ENCODE measurements around the gene STAMBPL1.

The STAMBPL1 gene

GRCh38 chr10:88946965-88947590 lies 67.0 kb downstream of the STAMBPL1 start:
- Histone ChIP-seq H2BK15ac (ENCODE audit: low read depth, poor library complexity, severe bottlenecking) (no peak overlapping the region), H3K4me3 (ENCODE audit: insufficient read depth in 1 of 2, low read depth in 1 of 2, low read length in 2 of 2) (no peak overlapping the region), H3K14ac (ENCODE audit: low read length in 2 of 2) (no peak overlapping the region), H2BK5ac (ENCODE audit: low read depth, low read length, poor library complexity, severe bottlenecking) (no peak overlapping the region), H2AFZ (ENCODE audit: low read depth, low read length) (no peak overlapping the region), H4K91ac (ENCODE audit: low read length) (no peak overlapping the region), H3K9me3 (ENCODE audit: control insufficient read depth, low read length) (no peaks in the 10 kb centered on the region), H3K27me3 (ENCODE audit: control insufficient read depth in 1 of 2, insufficient read depth in 1 of 2, low read length in 2 of 2) (no peaks in the 10 kb centered on the region), H4K8ac (ENCODE audit: low read length) (no peak overlapping the region), H3K4ac (ENCODE audit: low read depth in 1 of 2, low read length in 2 of 2) (no peak overlapping the region), H3K23ac (ENCODE audit: low read length in 2 of 2) (no peak overlapping the region), H3K27ac (ENCODE audit: low read length, poor library complexity, severe bottlenecking) (no peak overlapping the region), H3K9ac (ENCODE audit: low read length) (no peak overlapping the region), H3K18ac (ENCODE audit: low read depth in 1 of 2, low read length in 2 of 2) (no peak overlapping the region), H3K36me3 (ENCODE audit: control insufficient read depth in 1 of 2, insufficient read depth in 2 of 2, low read depth in 1 of 2, low read length in 2 of 2) (peaks cover 9 to 46% of the 10 kb centered on the region in 2 experiments), H2BK12ac (ENCODE audit: low read length in 2 of 2) (no peak overlapping the region), H3K79me1 (replicated peaks; ENCODE audit: low read length, poor library complexity, severe bottlenecking) (peaks cover 2% of the 10 kb centered on the region), H3K4me2 (ENCODE audit: low read length, poor library complexity, severe bottlenecking) (no peak overlapping the region), H3K4me1 (ENCODE audit: control insufficient read depth, insufficient read depth, low read depth, low read length) (peaks cover 4% of the 10 kb centered on the region), H2BK120ac (ENCODE audit: low read depth, low read length) (no peak overlapping the region), H2AK5ac (ENCODE audit: low read length, severe bottlenecking) (no peak overlapping the region)
- DNase-seq, result no peak
- 82% methylated on average over 4 of the region's 6 CpGs for WGBS

GRCh38 chr10:88949051-88949450 lies 69.0 kb downstream of the STAMBPL1 start:
- no peak for DNase-seq
- 73% methylated on average over 2 of the region's 2 CpGs for WGBS

GRCh38 chr10:88949912-88950837 lies 70.1 kb downstream of the STAMBPL1 start:
- Histone ChIP-seq H3K14ac (ENCODE audit: low read length in 2 of 2) (no peak overlapping the region), H2BK15ac (ENCODE audit: low read depth, poor library complexity, severe bottlenecking) (no peak overlapping the region), H4K91ac (ENCODE audit: low read length) (no peak overlapping the region), H2BK120ac (ENCODE audit: low read depth, low read length) (peak overlapping the region; percentile 76), H3K36me3 (ENCODE audit: control insufficient read depth in 1 of 2, insufficient read depth in 2 of 2, low read depth in 1 of 2, low read length in 2 of 2) (peaks cover 0 to 15% of the 10 kb centered on the region in 2 experiments), H2AFZ (ENCODE audit: low read depth, low read length) (no peak overlapping the region), H3K27me3 (ENCODE audit: control insufficient read depth in 1 of 2, insufficient read depth in 1 of 2, low read length in 2 of 2) (no peaks in the 10 kb centered on the region), H3K4ac (ENCODE audit: low read depth in 1 of 2, low read length in 2 of 2) (no peak overlapping the region), H3K79me1 (replicated peaks; ENCODE audit: low read length, poor library complexity, severe bottlenecking) (peaks cover 2% of the 10 kb centered on the region), H3K23ac (ENCODE audit: low read length in 2 of 2) (no peak overlapping the region), H3K4me2 (ENCODE audit: low read length, poor library complexity, severe bottlenecking) (no peak overlapping the region), H3K9me3 (ENCODE audit: control insufficient read depth, low read length) (no peaks in the 10 kb centered on the region), H2AK5ac (ENCODE audit: low read length, severe bottlenecking) (no peak overlapping the region), H2BK5ac (ENCODE audit: low read depth, low read length, poor library complexity, severe bottlenecking) (no peak overlapping the region), H4K8ac (ENCODE audit: low read length) (no peak overlapping the region), H3K27ac (ENCODE audit: low read length, poor library complexity, severe bottlenecking) (no peak overlapping the region), H3K4me1 (ENCODE audit: control insufficient read depth, insufficient read depth, low read depth, low read length) (peaks cover 6% of the 10 kb centered on the region), H3K4me3 (ENCODE audit: insufficient read depth in 1 of 2, low read depth in 1 of 2, low read length in 2 of 2) (no peak overlapping the region), H3K9ac (ENCODE audit: low read length) (peak overlapping the region; percentile 89), H2BK12ac (ENCODE audit: low read length in 2 of 2) (no peak overlapping the region), H3K18ac (ENCODE audit: low read depth in 1 of 2, low read length in 2 of 2) (peak overlapping the region in 1 of 2 experiments; percentile 37)
- no peak for DNase-seq
- 88% methylated on average over 3 of the region's 3 CpGs for WGBS

More at GRCh38 chr10:88949051-88949450, 69.0 kb downstream of the STAMBPL1 start:
- Histone ChIP-seq H3K27me3 (ENCODE audit: control insufficient read depth in 1 of 2, insufficient read depth in 1 of 2, low read length in 2 of 2) (no peaks in the 10 kb centered on the region), H3K27ac (ENCODE audit: low read length, poor library complexity, severe bottlenecking) (no peak overlapping the region), H3K14ac (ENCODE audit: low read length in 2 of 2) (no peak overlapping the region), H3K36me3 (ENCODE audit: control insufficient read depth in 1 of 2, insufficient read depth in 2 of 2, low read depth in 1 of 2, low read length in 2 of 2) (peaks cover 0 to 26% of the 10 kb centered on the region in 2 experiments), H2AFZ (ENCODE audit: low read depth, low read length) (no peak overlapping the region), H3K4me3 (ENCODE audit: insufficient read depth in 1 of 2, low read depth in 1 of 2, low read length in 2 of 2) (no peak overlapping the region), H4K8ac (ENCODE audit: low read length) (no peak overlapping the region), H3K79me1 (replicated peaks; ENCODE audit: low read length, poor library complexity, severe bottlenecking) (peaks cover 2% of the 10 kb centered on the region), H3K4me1 (ENCODE audit: control insufficient read depth, insufficient read depth, low read depth, low read length) (peaks cover 6% of the 10 kb centered on the region), H2BK15ac (ENCODE audit: low read depth, poor library complexity, severe bottlenecking) (no peak overlapping the region), H3K9me3 (ENCODE audit: control insufficient read depth, low read length) (no peaks in the 10 kb centered on the region), H3K4ac (ENCODE audit: low read depth in 1 of 2, low read length in 2 of 2) (peak overlapping the region in 1 of 2 experiments; percentile 62), H3K4me2 (ENCODE audit: low read length, poor library complexity, severe bottlenecking) (no peak overlapping the region), H3K9ac (ENCODE audit: low read length) (peak overlapping the region; percentile 89), H2BK12ac (ENCODE audit: low read length in 2 of 2) (peak overlapping the region in 1 of 2 experiments; percentile 86), H2AK5ac (ENCODE audit: low read length, severe bottlenecking) (no peak overlapping the region), H2BK120ac (ENCODE audit: low read depth, low read length) (no peak overlapping the region), H3K23ac (ENCODE audit: low read length in 2 of 2) (no peak overlapping the region), H4K91ac (ENCODE audit: low read length) (no peak overlapping the region), H3K18ac (ENCODE audit: low read depth in 1 of 2, low read length in 2 of 2) (peak overlapping the region in 1 of 2 experiments; percentile 72), H2BK5ac (ENCODE audit: low read depth, low read length, poor library complexity, severe bottlenecking) (no peak overlapping the region)

- peak; percentile 64 for DNase-seq
- WGBS, result 53% methylated on average over 8 of the region's 8 CpGs
- Histone ChIP-seq H2BK12ac (ENCODE audit: low read length in 2 of 2) (peak within 1 kb of the TSS; percentile 32 to 61), H4K8ac (ENCODE audit: low read length) (peak within 1 kb of the TSS; percentile 79), H3K9me3 (ENCODE audit: control insufficient read depth, low read length) (no peaks in the 10 kb centered on the region), H3K27me3 (ENCODE audit: control insufficient read depth in 1 of 2, insufficient read depth in 1 of 2, low read length in 2 of 2) (no peaks in the 10 kb centered on the region), H3K4me3 (ENCODE audit: insufficient read depth in 1 of 2, low read depth in 1 of 2, low read length in 2 of 2) (peak within 1 kb of the TSS in 1 of 2 experiments; percentile 7), H3K4me1 (ENCODE audit: control insufficient read depth, insufficient read depth, low read depth, low read length) (peaks cover 6% of the 10 kb centered on the region), H3K4me2 (ENCODE audit: low read length, poor library complexity, severe bottlenecking) (peak within 1 kb of the TSS; percentile 4), H3K9ac (ENCODE audit: low read length) (peak within 1 kb of the TSS; percentile 58), H3K18ac (ENCODE audit: low read depth in 1 of 2, low read length in 2 of 2) (peak within 1 kb of the TSS in 1 of 2 experiments; percentile 25), H2BK5ac (ENCODE audit: low read depth, low read length, poor library complexity, severe bottlenecking) (no peak within 1 kb of the TSS), H2BK120ac (ENCODE audit: low read depth, low read length) (peak within 1 kb of the TSS; percentile 69), H3K4ac (ENCODE audit: low read depth in 1 of 2, low read length in 2 of 2) (no peak within 1 kb of the TSS), H3K36me3 (ENCODE audit: control insufficient read depth in 1 of 2, insufficient read depth in 2 of 2, low read depth in 1 of 2, low read length in 2 of 2) (peaks cover 0 to 5% of the 10 kb centered on the region in 2 experiments), H2AFZ (ENCODE audit: low read depth, low read length) (no peak within 1 kb of the TSS), H2BK15ac (ENCODE audit: low read depth, poor library complexity, severe bottlenecking) (no peak within 1 kb of the TSS), H3K27ac (ENCODE audit: low read length, poor library complexity, severe bottlenecking) (peak within 1 kb of the TSS; percentile 80), H2AK5ac (ENCODE audit: low read length, severe bottlenecking) (no peak within 1 kb of the TSS), H3K23ac (ENCODE audit: low read length in 2 of 2) (no peak within 1 kb of the TSS), H3K14ac (ENCODE audit: low read length in 2 of 2) (no peak within 1 kb of the TSS), H4K91ac (ENCODE audit: low read length) (no peak within 1 kb of the TSS), H3K79me1 (replicated peaks; ENCODE audit: low read length, poor library complexity, severe bottlenecking) (peaks cover 2% of the 10 kb centered on the region)
Measured at GRCh38 chr10:88952647-88953111, 72.6 kb downstream of the STAMBPL1 start, which contains the start of gene ACTA2. ACTA2 (minus strand) TSS chr10:88952773; CDS start chr10:88948930, 3,843 bp downstream.

All from mesenchymal stem cell (in vitro differentiated cells and primary cell).